ENCODE results near the gene GNL2. TPM values are rescaled to one million over a fixed set of nuclear protein-coding genes. Genes with fewer than 3 reads are reported as not detected.
"Not testable (repeated sequence)": the region's sequence is repeated elsewhere in the genome, so short reads cannot be mapped to it uniquely, and the experiment has no call there.

Gene GNL2
- total and polyA plus RNA-seq, 8 donors, result 42.6 to 152 (median 79.4) TPM; not detected in 1

DNA sequence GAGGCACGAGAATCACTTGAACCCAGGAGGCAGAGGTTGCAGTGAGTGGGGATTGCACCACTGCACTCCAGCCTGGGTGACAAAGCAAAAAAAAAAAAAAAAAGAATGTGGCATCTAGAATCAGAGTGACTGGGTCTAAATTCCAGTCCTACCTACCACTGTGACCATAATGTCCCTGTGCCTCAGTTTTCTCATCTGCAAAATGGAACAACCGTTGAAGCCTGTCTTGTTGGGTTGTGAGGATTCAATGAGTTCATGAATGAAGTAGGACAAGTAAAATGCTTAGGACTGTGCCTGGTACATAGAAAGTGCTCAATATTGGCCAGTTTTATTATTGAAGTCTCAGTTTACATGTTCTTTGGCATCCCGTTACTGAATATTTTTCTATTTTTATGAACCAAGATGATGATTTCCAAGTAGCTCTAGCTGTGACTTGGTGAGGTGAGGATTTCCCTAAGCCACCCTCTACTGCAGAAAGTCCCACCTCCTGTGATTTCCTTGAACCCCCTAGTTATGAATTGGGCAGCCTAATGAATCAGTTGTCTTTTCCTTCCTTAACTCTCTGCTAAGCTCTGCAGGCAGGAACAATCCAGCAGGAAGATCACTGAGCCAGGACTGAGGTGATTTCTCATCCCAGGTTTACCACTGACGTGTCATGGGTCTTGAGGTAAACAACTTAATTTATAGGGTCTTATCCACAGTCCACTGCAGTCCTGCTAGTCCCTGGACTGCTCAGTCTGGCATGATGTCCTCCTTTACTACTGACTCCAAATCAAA lies 62.2 kb downstream of the GNL2 start:
- H3K4me3 ChIP-seq, result no peak overlapping the region
- no peaks in the 10 kb centered on the region for H3K9me3 ChIP-seq
- H3K27me3 ChIP-seq, result no peaks in the 10 kb centered on the region
- DNase-seq, result no peak
- 85 to 96% (median 93%) methylated on average over 4 of the region's 4 CpGs for WGBS, 5 donors
- TF ChIP-seq, protein P1, sequence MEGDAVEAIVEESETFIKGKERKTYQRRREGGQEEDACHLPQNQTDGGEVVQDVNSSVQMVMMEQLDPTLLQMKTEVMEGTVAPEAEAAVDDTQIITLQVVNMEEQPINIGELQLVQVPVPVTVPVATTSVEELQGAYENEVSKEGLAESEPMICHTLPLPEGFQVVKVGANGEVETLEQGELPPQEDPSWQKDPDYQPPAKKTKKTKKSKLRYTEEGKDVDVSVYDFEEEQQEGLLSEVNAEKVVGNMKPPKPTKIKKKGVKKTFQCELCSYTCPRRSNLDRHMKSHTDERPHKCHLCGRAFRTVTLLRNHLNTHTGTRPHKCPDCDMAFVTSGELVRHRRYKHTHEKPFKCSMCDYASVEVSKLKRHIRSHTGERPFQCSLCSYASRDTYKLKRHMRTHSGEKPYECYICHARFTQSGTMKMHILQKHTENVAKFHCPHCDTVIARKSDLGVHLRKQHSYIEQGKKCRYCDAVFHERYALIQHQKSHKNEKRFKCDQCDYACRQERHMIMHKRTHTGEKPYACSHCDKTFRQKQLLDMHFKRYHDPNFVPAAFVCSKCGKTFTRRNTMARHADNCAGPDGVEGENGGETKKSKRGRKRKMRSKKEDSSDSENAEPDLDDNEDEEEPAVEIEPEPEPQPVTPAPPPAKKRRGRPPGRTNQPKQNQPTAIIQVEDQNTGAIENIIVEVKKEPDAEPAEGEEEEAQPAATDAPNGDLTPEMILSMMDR (IDR thresholded peaks at IDR 0.05), result no peak
- TF ChIP-seq POLR2AphosphoS5 (IDR thresholded peaks at IDR 0.05) (no peak), EP300 (IDR thresholded peaks at IDR 0.05) (no peak), POLR2A (IDR thresholded peaks at IDR 0.05) (no peak)
- peaks cover 10 to 36% (median 34%) of the 10 kb centered on the region in 4 donors for H3K36me3 ChIP-seq
- intact Hi-C loops (cut with DNase I; ENCODE audit: low total_unique reads), result no loop called here
- H3K4me1 ChIP-seq, result peaks cover 7 to 26% (median 15%) of the 10 kb centered on the region in 4 donors
- H3K27ac ChIP-seq, result peak overlapping the region in 4 of 5 donors; percentile 59 to 81 (median 76)

DNA sequence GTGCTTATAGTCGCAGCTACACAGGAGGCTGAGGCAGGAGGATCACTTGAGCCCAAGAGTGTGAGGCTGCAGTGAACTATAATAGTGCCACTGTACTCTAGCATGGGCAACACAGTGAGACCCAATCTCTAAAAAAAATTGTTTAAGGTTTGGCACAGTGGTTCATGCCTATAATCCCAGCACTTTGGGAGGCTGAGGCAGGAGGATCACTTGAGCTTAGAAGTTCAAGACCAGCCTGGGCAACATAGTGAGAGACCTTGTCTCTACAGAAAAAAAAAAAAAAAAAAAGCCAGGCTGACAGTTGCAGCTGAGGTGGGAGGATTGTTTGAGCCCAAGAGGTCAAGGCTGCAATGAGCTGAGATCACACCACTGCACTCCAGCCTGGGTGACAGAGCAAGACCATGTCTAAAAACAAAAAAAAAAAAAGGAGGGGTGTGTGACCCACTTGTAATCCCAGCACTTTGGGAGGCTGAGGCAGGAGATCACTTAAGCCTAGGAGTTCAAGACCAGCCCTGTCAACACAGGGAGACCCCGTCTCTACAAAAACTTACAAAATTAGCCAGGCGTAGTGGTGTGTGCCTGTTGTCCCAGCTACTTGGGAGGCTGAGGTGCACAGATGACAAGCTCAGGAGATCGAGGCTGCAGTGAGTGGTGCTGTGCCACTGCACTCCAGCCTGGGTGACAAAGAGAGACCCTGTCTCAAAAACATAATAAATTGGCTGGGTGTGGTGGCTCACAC lies 63.1 kb downstream of the GNL2 start:
- WGBS, 5 donors, result 86 to 99% (median 95%) methylated on average over 4 of the region's 4 CpGs
- H3K27ac ChIP-seq; H3K27me3 ChIP-seq; H3K9me3 ChIP-seq; H3K4me3 ChIP-seq; DNase-seq; intact Hi-C loops (cut with DNase I; ENCODE audit: low total_unique reads): not testable (repeated sequence)
- H3K36me3 ChIP-seq, result peaks cover 8 to 27% (median 25%) of the 10 kb centered on the region in 4 donors
- peaks cover 7 to 24% (median 15%) of the 10 kb centered on the region in 4 donors for H3K4me1 ChIP-seq

DNA sequence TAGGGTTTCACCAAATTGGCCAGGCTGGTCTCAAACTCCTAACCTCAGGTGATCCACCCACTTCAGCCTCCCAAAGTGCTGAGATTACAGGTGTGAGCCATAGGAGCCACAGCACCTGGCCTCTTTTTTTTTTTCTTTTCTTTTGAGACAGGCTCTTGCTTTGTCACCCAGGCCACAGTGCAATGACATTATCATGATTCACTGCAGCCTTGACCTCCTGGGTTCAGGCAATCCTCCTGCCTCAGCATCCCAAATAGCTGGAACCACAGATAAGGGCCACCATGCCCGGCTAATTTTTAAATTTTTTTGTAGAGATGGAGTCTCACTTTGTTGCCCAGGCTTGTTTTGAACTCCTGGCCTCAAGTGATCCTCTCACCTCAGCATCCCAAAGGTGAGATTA lies 65.8 kb downstream of the GNL2 start:
- H3K36me3 ChIP-seq; DNase-seq; intact Hi-C loops (cut with DNase I; ENCODE audit: low total_unique reads); H3K9me3 ChIP-seq; H3K27ac ChIP-seq; H3K27me3 ChIP-seq; H3K4me3 ChIP-seq: not testable (repeated sequence)
- 54 to 93% (median 72%) methylated on average over 1 of the region's 1 CpG for WGBS, 5 donors
- peaks cover 7 to 16% (median 15%) of the 10 kb centered on the region in 4 donors for H3K4me1 ChIP-seq

DNA sequence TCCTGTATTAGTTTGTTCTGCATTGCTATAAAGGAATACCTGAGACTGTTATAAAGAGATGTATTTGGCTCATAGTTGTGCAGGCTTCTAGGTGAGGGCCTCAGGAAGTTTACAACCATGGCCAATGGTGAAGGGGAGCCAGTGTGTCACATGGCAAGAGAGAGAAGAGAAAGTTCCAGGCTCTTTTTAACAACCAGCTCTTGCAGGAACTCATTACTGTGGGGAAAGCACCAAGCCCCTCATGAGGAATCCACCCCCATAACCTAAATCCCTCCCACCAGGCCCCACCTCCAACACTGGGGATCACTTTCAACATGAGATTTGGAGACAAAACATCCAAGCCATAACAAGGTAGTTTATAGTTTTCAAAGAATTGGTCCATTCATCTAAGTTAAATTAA lies 76.1 kb downstream of the GNL2 start:
- TF ChIP-seq POLR2AphosphoS5 (IDR thresholded peaks at IDR 0.05) (no peak), POLR2A (IDR thresholded peaks at IDR 0.05) (no peak), EP300 (IDR thresholded peaks at IDR 0.05) (no peak)
- TF ChIP-seq, protein P1 (IDR thresholded peaks at IDR 0.05), result no peak
- no peaks in the 10 kb centered on the region for H3K9me3 ChIP-seq
- no peak overlapping the region for H3K27ac ChIP-seq
- H3K36me3 ChIP-seq, result no peaks in the 10 kb centered on the region
- H3K4me3 ChIP-seq, result peak overlapping the region in 1 of 4 donors; percentile 11
- peaks cover 0 to 8% (median 6%) of the 10 kb centered on the region in 4 donors for H3K4me1 ChIP-seq
- intact Hi-C loops (cut with DNase I; ENCODE audit: low total_unique reads), result no loop called here
- H3K27me3 ChIP-seq, result no peaks in the 10 kb centered on the region
- no peak for DNase-seq

DNA sequence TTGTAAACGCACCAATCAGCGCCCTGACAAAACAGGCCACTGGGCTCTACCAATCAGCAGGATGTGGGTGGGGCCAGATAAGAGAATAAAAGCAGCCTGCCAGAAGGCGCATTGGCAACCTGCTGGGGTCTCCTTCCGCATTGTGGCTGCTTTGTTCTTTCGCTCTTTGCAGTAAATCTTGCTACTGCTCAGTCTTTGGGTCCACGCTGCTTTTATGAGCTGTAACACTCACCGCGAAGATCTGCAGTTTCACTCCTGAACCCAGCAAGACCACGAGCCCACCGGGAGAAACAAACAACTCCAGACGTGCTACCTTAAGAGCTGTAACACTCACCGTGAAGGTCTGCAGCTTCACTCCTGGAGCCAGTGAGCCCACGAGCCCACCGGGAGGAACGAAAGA lies 76.8 kb downstream of the GNL2 start:
- DNase-seq; H3K4me1 ChIP-seq; H3K36me3 ChIP-seq; intact Hi-C loops (cut with DNase I; ENCODE audit: low total_unique reads); H3K27me3 ChIP-seq; H3K9me3 ChIP-seq; H3K27ac ChIP-seq: not testable (repeated sequence)
- WGBS, 5 donors, result 71 to 79% (median 75%) methylated on average over 15 of the region's 15 CpGs
- peak overlapping the region in 1 of 4 donors; percentile 11 for H3K4me3 ChIP-seq
- TF ChIP-seq POLR2AphosphoS5 (IDR thresholded peaks at IDR 0.05), result peak in 1 of 3 donors; percentile 6

DNA sequence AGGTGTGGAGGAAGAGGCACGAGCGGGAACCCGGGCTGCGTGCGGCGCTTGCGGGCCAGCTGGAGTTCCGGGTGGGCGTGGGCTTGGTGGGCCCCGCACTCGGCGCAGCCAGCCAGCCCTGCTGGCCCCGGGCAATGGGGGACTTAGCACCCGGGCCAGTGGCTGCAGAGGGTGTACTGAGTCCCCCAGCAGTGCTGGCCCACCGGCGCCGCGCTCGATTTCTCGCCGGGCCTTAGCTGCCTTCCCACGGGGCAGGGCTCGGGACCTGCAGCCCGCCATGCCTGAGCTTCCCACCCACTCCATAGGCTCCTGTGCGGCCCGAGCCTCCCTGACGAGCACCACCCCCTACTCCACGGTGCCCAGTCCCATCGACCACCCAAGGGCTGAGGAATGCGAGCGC lies 77.5 kb downstream of the GNL2 start:
- H3K27me3 ChIP-seq; H3K4me3 ChIP-seq; DNase-seq; H3K36me3 ChIP-seq; H3K9me3 ChIP-seq; H3K27ac ChIP-seq; intact Hi-C loops (cut with DNase I; ENCODE audit: low total_unique reads): not testable (repeated sequence)
- WGBS, 5 donors, result 86 to 96% (median 94%) methylated on average over 4 to 29 of the region's 31 CpGs; no CpG with 5 or more reads in 2 of the 5 donors
- peaks cover 7 to 16% (median 14%) of the 10 kb centered on the region in 4 donors for H3K4me1 ChIP-seq

Data from stomach (tissue), 9 donors.